Stimulated activated naive CD8-positive, alpha-beta T cell treated with anti-CD3 and anti-CD28 coated beads, Interleukin-15, Interleukin-2, amounts not matched to agents 100 ng/mL and 50 ng/mL, for 24 hours (primary cell): ENCODE data around the gene PANK3.

Source experiments
- H3K27ac Mint-ChIP-seq: one replicate; pipeline ENCODE4 v1.8.0; 2021; ENCODE audit warnings: mild to moderate bottlenecking, mixed read lengths
- H3K27me3 Mint-ChIP-seq: one replicate; pipeline ENCODE4 v1.8.0; 2021; ENCODE audit warnings: mixed read lengths
- H3K36me3 Mint-ChIP-seq: one replicate; pipeline ENCODE4 v1.8.0; 2021; ENCODE audit warnings: low read depth, mixed read lengths
- H3K4me1 Mint-ChIP-seq: one replicate; pipeline ENCODE4 v1.8.0; 2021; ENCODE audit warnings: low read depth, mixed read lengths
- H3K4me3 Mint-ChIP-seq: one replicate; pipeline ENCODE4 v1.8.0; 2021; ENCODE audit warnings: mild to moderate bottlenecking, mixed read lengths
- H3K9me3 Mint-ChIP-seq: one replicate; pipeline ENCODE4 v1.8.0; 2021; ENCODE audit warnings: mixed read lengths

The PANK3 gene

DNA sequence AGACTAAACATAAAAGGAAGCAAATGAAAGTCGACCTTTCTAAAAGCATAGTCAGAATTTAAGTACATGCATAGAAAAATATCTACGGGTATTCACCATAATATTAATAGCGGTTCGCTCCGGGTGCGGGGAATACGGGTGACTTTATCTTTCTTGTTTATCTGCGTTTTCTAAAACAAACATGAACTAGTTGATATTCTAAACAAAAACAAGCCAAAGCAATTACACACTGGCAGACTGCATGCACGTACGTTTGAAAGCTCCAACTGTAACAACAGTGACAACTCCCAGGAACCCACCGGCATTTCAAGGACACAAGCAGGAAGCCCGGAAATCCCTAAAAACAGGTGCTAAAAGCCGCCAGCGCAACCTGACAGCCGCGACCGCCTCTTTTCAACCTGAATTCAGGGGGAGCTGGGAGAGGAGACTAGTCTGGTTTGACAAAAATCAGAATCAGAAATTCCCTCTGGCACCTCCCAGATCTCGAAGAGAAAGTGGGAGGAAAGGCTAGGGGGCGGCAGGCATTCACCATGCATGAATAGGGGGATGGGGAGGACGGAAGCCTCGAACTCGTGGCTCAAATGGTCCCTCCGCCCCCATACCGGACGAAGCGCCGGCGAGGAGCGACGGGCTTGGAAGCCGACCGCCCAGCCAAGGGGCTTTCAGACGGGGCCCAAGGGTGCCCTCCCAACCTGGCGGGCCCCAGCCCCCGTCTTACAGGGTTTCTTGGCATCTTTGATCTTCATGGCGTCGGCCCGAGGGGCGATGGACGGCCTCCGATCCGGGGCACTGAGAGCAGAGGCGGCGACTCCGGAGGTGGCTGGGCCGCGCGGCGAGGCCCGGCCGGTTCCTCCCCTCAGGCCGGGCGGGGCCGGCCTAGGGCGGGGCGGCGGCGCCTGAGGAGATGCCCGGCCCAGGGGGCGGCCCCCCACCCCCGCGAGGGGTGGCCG is at the start of gene PANK3:
Gene PANK3 (minus strand): TSS at position 831 of the 950 bp plus-strand sequence. CDS start 85 bp downstream, at position 746.
- H3K4me1 Mint-ChIP-seq, result peaks cover 37% of the 10 kb centered on the region
- H3K27ac Mint-ChIP-seq, result peak within 1 kb of the TSS; percentile 95
- H3K4me3 Mint-ChIP-seq, result peak within 1 kb of the TSS; percentile 96
- peaks cover under 1% of the 10 kb centered on the region for H3K27me3 Mint-ChIP-seq
- H3K9me3 Mint-ChIP-seq, result no peaks in the 10 kb centered on the region
- peaks cover 25% of the 10 kb centered on the region for H3K36me3 Mint-ChIP-seq

DNA sequence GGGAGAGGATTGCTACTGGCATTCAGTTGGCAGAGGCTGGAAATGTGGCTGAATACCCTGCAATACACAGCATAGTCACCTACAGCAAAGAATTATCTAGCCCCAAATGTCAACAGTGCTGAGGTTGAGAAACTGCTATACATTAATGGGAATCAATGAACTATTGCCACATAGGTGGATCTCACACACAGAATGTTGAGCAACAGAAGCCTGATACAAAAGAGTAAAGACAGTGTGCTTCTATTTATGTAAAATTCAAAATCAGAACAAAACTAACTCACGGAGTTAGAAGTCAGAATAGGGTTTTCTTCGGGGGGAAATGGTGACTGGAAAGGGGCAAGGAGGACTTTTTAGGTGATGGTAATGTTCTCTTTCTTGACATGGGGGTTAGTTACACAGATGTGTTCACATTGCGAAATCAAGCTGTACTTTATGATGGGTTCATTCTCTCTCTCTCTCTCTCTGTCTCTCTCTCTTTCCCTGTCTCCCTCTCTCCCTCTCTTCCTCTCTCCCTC is 45.7 kb upstream of the PANK3 start:
- H3K36me3 Mint-ChIP-seq, result no peaks in the 10 kb centered on the region
- H3K27ac Mint-ChIP-seq, result no peak overlapping the region
- peaks cover under 1% of the 10 kb centered on the region for H3K9me3 Mint-ChIP-seq
- H3K27me3 Mint-ChIP-seq, result peaks cover 9% of the 10 kb centered on the region
- no peak overlapping the region for H3K4me3 Mint-ChIP-seq
- H3K4me1 Mint-ChIP-seq, result no peaks in the 10 kb centered on the region

- Mint-ChIP-seq H3K27me3 (no peaks in the 10 kb centered on the region), H3K4me3 (no peak overlapping the region), H3K9me3 (no peaks in the 10 kb centered on the region), H3K27ac (no peak overlapping the region), H3K36me3 (no peaks in the 10 kb centered on the region), H3K4me1 (no peaks in the 10 kb centered on the region)
These were observed 41.6 kb upstream of the PANK3 start for GRCh38 chr5:168620807-168621206.

- H3K27ac Mint-ChIP-seq, result no peak overlapping the region
- H3K4me1 Mint-ChIP-seq, result peaks cover 10% of the 10 kb centered on the region
- peaks cover 6% of the 10 kb centered on the region for H3K9me3 Mint-ChIP-seq
- H3K36me3 Mint-ChIP-seq, result no peaks in the 10 kb centered on the region
- H3K4me3 Mint-ChIP-seq, result no peak overlapping the region
- no peaks in the 10 kb centered on the region for H3K27me3 Mint-ChIP-seq
These were observed 35.5 kb upstream of the PANK3 start for GRCh38 chr5:168614661-168615060.

DNA sequence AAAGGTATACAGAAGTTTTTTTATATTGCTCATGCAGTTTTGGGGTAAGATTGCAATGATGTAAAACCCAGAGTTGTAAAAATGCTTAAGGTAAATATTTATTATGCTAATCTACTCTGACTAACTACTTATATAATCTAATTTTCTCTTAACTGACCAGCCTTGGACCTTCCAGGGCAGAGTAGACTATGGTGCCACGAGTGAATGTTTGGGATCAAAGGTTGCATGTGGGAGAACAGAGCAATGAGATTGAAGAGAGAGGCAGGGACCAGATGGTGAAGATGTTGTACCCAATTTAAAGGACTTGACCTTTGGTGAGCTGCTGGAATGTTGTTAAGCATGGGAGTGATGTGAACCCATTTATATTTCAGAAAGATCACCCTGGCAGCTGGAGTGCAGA is 34.8 kb upstream of the PANK3 start:
- H3K27ac Mint-ChIP-seq, result no peak overlapping the region
- no peaks in the 10 kb centered on the region for H3K27me3 Mint-ChIP-seq
- no peaks in the 10 kb centered on the region for H3K36me3 Mint-ChIP-seq
- H3K4me3 Mint-ChIP-seq, result no peak overlapping the region
- peaks cover 10% of the 10 kb centered on the region for H3K4me1 Mint-ChIP-seq
- H3K9me3 Mint-ChIP-seq, result peaks cover 6% of the 10 kb centered on the region

GRCh38 chr5:168613396-168613795 is 34.2 kb upstream of the PANK3 start:
- peaks cover 15% of the 10 kb centered on the region for H3K4me1 Mint-ChIP-seq
- no peak overlapping the region for H3K27ac Mint-ChIP-seq
- H3K36me3 Mint-ChIP-seq, result no peaks in the 10 kb centered on the region
- H3K27me3 Mint-ChIP-seq, result no peaks in the 10 kb centered on the region
- H3K4me3 Mint-ChIP-seq, result no peak overlapping the region
- peaks cover 6% of the 10 kb centered on the region for H3K9me3 Mint-ChIP-seq

GRCh38 chr5:168612996-168613395 is 33.8 kb upstream of the PANK3 start:
- H3K27me3 Mint-ChIP-seq, result no peaks in the 10 kb centered on the region
- H3K27ac Mint-ChIP-seq, result peak overlapping the region; percentile 0
- peaks cover 6% of the 10 kb centered on the region for H3K9me3 Mint-ChIP-seq
- peaks cover 19% of the 10 kb centered on the region for H3K4me1 Mint-ChIP-seq
- no peak overlapping the region for H3K4me3 Mint-ChIP-seq
- H3K36me3 Mint-ChIP-seq, result no peaks in the 10 kb centered on the region

- no peak overlapping the region for H3K4me3 Mint-ChIP-seq
- H3K9me3 Mint-ChIP-seq, result peaks cover 6% of the 10 kb centered on the region
- no peak overlapping the region for H3K27ac Mint-ChIP-seq
- peaks cover 24% of the 10 kb centered on the region for H3K4me1 Mint-ChIP-seq
- H3K27me3 Mint-ChIP-seq, result no peaks in the 10 kb centered on the region
- no peaks in the 10 kb centered on the region for H3K36me3 Mint-ChIP-seq
These were observed 33.0 kb upstream of the PANK3 start for GRCh38 chr5:168612123-168612522.

- Mint-ChIP-seq H3K27ac (no peak overlapping the region), H3K36me3 (no peaks in the 10 kb centered on the region), H3K9me3 (peaks cover 6% of the 10 kb centered on the region), H3K4me3 (no peak overlapping the region), H3K4me1 (peaks cover 24% of the 10 kb centered on the region), H3K27me3 (no peaks in the 10 kb centered on the region)
These were observed 32.0 kb upstream of the PANK3 start for GRCh38 chr5:168611165-168611564.

GRCh38 chr5:168609806-168610482 is 30.8 kb upstream of the PANK3 start:
- peaks cover 24% of the 10 kb centered on the region for H3K4me1 Mint-ChIP-seq
- H3K4me3 Mint-ChIP-seq, result no peak overlapping the region

GRCh38 chr5:168608821-168609220 is 29.7 kb upstream of the PANK3 start:
- H3K9me3 Mint-ChIP-seq, result no peaks in the 10 kb centered on the region
- H3K27ac Mint-ChIP-seq, result peak overlapping the region; percentile 12
- no peaks in the 10 kb centered on the region for H3K36me3 Mint-ChIP-seq
- no peak overlapping the region for H3K4me3 Mint-ChIP-seq
- peaks cover 24% of the 10 kb centered on the region for H3K4me1 Mint-ChIP-seq
- no peaks in the 10 kb centered on the region for H3K27me3 Mint-ChIP-seq

More at GRCh38 chr5:168609806-168610482, 30.8 kb upstream of the PANK3 start:
- Mint-ChIP-seq H3K9me3 (peaks cover 6% of the 10 kb centered on the region), H3K27me3 (no peaks in the 10 kb centered on the region), H3K27ac (no peak overlapping the region), H3K36me3 (no peaks in the 10 kb centered on the region)

DNA sequence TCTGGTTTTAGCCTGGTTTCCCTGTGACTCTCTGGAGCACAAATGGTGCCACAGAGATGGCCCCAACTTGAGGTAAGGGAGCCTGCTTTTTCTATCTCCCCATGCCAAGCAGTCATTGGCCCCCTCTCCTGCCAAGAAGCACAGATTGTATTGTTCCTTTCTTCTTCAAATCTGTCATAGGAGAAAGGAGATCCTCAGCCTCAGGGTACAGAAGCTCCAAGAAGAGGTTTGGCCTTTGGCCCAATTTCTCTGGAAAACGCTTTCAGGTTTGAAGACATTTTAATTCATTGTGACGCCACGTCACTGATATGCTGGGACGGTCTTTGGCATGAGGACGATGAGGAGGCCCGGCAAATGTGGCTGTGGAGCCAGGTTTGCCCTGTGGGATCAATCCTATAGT is 29.2 kb upstream of the PANK3 start:
- peaks cover 22% of the 10 kb centered on the region for H3K4me1 Mint-ChIP-seq
- peak overlapping the region; percentile 29 for H3K27ac Mint-ChIP-seq
- H3K27me3 Mint-ChIP-seq, result no peaks in the 10 kb centered on the region
- no peak overlapping the region for H3K4me3 Mint-ChIP-seq
- H3K36me3 Mint-ChIP-seq, result no peaks in the 10 kb centered on the region
- no peaks in the 10 kb centered on the region for H3K9me3 Mint-ChIP-seq

DNA sequence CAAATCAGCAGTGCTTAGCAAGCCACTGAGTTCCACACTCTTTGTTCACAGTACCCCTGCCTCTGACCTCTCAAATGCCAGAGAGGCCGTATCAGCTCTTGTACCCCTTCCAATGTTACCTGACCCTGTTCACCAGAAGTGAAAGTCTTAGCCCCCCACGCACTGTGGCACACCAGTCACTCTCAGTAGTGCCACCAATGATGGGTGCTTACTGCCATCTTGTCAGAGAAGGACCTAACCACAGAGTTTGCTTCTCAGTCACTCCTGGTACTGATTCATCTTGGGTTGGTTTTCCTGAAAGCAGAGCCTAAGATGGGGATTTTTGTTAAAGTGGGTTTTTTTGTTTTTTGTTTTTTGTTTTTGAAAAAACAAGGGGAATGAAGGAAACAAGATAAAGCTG is 28.8 kb upstream of the PANK3 start:
- peaks cover 17% of the 10 kb centered on the region for H3K4me1 Mint-ChIP-seq
- no peaks in the 10 kb centered on the region for H3K36me3 Mint-ChIP-seq
- H3K9me3 Mint-ChIP-seq, result no peaks in the 10 kb centered on the region
- H3K27ac Mint-ChIP-seq, result peak overlapping the region; percentile 29
- H3K27me3 Mint-ChIP-seq, result no peaks in the 10 kb centered on the region
- no peak overlapping the region for H3K4me3 Mint-ChIP-seq

- Mint-ChIP-seq H3K9me3 (no peaks in the 10 kb centered on the region), H3K36me3 (no peaks in the 10 kb centered on the region), H3K27me3 (no peaks in the 10 kb centered on the region), H3K4me1 (peaks cover 13% of the 10 kb centered on the region), H3K27ac (no peak overlapping the region), H3K4me3 (no peak overlapping the region)
These were observed 27.4 kb upstream of the PANK3 start for GRCh38 chr5:168606562-168606961.

- Mint-ChIP-seq H3K4me3 (no peak overlapping the region), H3K36me3 (no peaks in the 10 kb centered on the region), H3K27ac (no peak overlapping the region), H3K4me1 (peaks cover 13% of the 10 kb centered on the region), H3K9me3 (no peaks in the 10 kb centered on the region), H3K27me3 (peaks cover under 1% of the 10 kb centered on the region)
These were observed 25.3 kb upstream of the PANK3 start for GRCh38 chr5:168604436-168604835.
